Ishikawa (cell line): ENCODE measurements around the gene PSMB8.

Experiments
- CEBPB ChIP-seq: IDR thresholded peaks from 2 replicates; pipeline ENCODE4 v1.6.1; 2012
- CREB1 ChIP-seq: IDR thresholded peaks from 2 replicates; pipeline ENCODE4 v1.6.1; 2012; ENCODE audit warnings: low read depth
- EGR1 ChIP-seq: IDR thresholded peaks from 2 replicates; pipeline ENCODE4 v1.6.1; 2012
- EP300 ChIP-seq: IDR thresholded peaks from 2 replicates; pipeline ENCODE4 v1.6.1; 2012; ENCODE audit warnings: borderline replicate concordance
- FOXM1 ChIP-seq: IDR thresholded peaks from 2 replicates; pipeline ENCODE4 v1.6.1; 2012; ENCODE audit warnings: low read depth, borderline replicate concordance
- MAX ChIP-seq: IDR thresholded peaks from 2 replicates; pipeline ENCODE4 v1.6.1; 2012
- NFIC ChIP-seq: IDR thresholded peaks from 2 replicates; pipeline ENCODE4 v1.6.1; 2012
- RAD21 ChIP-seq: IDR thresholded peaks from 2 replicates; pipeline ENCODE4 v1.6.1; 2012; ENCODE audit warnings: low read depth
- REST ChIP-seq: IDR thresholded peaks from 2 replicates; pipeline ENCODE4 v1.6.1; 2012; ENCODE audit warnings: low read depth, mild to moderate bottlenecking
- TAF1 ChIP-seq: IDR thresholded peaks from 2 replicates; pipeline ENCODE4 v1.6.1; 2012; ENCODE audit warnings: low read depth, mild to moderate bottlenecking
- TCF12 ChIP-seq: IDR thresholded peaks from 2 replicates; pipeline ENCODE4 v1.6.1; 2012; ENCODE audit warnings: low read depth
- TEAD4 ChIP-seq: IDR thresholded peaks from 2 replicates; pipeline ENCODE4 v1.6.1; 2012
- USF1 ChIP-seq: IDR thresholded peaks from 2 replicates; pipeline ENCODE4 v1.6.1; 2012
- YY1 ChIP-seq: IDR thresholded peaks from 2 replicates; pipeline ENCODE4 v1.6.1; 2012; ENCODE audit warnings: low read depth
- ZBTB7A ChIP-seq: IDR thresholded peaks from 2 replicates; pipeline ENCODE4 v1.6.1; 2012; ENCODE audit warnings: low read depth

Gene PSMB8

GRCh38 chr6:32827025-32827424, 16.8 kb downstream of the PSMB8 start:
- no peak for TF ChIP-seq RAD21
- TF ChIP-seq MAX = no peak
- TF ChIP-seq NFIC = no peak
- TF ChIP-seq CEBPB = no peak
- TF ChIP-seq YY1 = no peak
- no peak for TF ChIP-seq REST
- TF ChIP-seq USF1 = no peak
- no peak for TF ChIP-seq FOXM1
- TF ChIP-seq EGR1 = no peak
- TF ChIP-seq TEAD4 = no peak

- TF ChIP-seq CEBPB (no peak), TEAD4 (no peak), TCF12 (no peak), RAD21 (peak; percentile 30; the same call in 1 of the 2 replicates), CREB1 (no peak), YY1 (no peak)
These were observed 17.9 kb downstream of the PSMB8 start for GRCh38 chr6:32825966-32826365.

- TF ChIP-seq FOXM1 = no peak
- no peak for TF ChIP-seq NFIC
- no peak for TF ChIP-seq CEBPB
- TF ChIP-seq YY1 = no peak
- TF ChIP-seq CREB1 = no peak
- no peak for TF ChIP-seq RAD21
- no peak for TF ChIP-seq TAF1
- TF ChIP-seq REST = no peak
- TF ChIP-seq EGR1 = no peak
- TF ChIP-seq TEAD4 = no peak
- no peak for TF ChIP-seq ZBTB7A
- TF ChIP-seq TCF12 = no peak
- no peak for TF ChIP-seq MAX
- TF ChIP-seq EP300 = no peak
These were observed 24.1 kb downstream of the PSMB8 start for GRCh38 chr6:32819729-32820128.

- TF ChIP-seq EGR1 (no peak), CREB1 (no peak), ZBTB7A (no peak), TAF1 (no peak), NFIC (no peak), CEBPB (no peak)
These were observed 25.0 kb downstream of the PSMB8 start for GRCh38 chr6:32818867-32819266.

GRCh38 chr6:32816746-32817204, 27.1 kb downstream of the PSMB8 start, which contains the start of gene HLA-DOB:
Gene HLA-DOB (minus strand): TSS chr6:32817002. CDS start chr6:32816951, 51 bp downstream.
- no peak for TF ChIP-seq ZBTB7A
- TF ChIP-seq TAF1 = no peak
- 0 out of 2 replicates have a peak, but pooled peaks have one; percentile 12 for TF ChIP-seq CREB1
- TF ChIP-seq RAD21 = no peak

- TF ChIP-seq EP300 (no peak), FOXM1 (no peak), TEAD4 (no peak), TAF1 (no peak), EGR1 (no peak)
These were observed 27.9 kb downstream of the PSMB8 start for GRCh38 chr6:32815996-32816395.

GRCh38 chr6:32815115-32815514, 28.7 kb downstream of the PSMB8 start:
- TF ChIP-seq TAF1 (no peak), ZBTB7A (no peak), TEAD4 (no peak), MAX (no peak), USF1 (no peak), CREB1 (no peak), YY1 (no peak), TCF12 (no peak), EP300 (no peak), NFIC (no peak), RAD21 (no peak), REST (no peak)
